Uterus (tissue), 4 donors: ENCODE measurements around the gene JHY. TPM values are rescaled to one million over a fixed set of nuclear protein-coding genes. Genes with fewer than 3 reads are reported as not detected.

Experiments
- DNase-seq, 2 donors: peaks; one replicate each; pipeline ENCODE4 v3.0.0-alpha.2; 2019 to 2020
- H3K27ac ChIP-seq, 2 donors: fragments of 200-600 bp; sonication (generic); 1 replicate in 1 of 2; 2 replicates in 1 of 2; pipeline ENCODE4 v1.5.1; 2016 to 2018
- H3K27me3 ChIP-seq, 2 donors: fragments of 200-600 bp; sonication (generic); one replicate each; pipeline ENCODE4 v1.5.1; 2018 to 2019; ENCODE audit warnings: control low read depth in 1 of 2
- H3K36me3 ChIP-seq, 2 donors: fragments of 200-600 bp; sonication (generic); one replicate each; pipeline ENCODE4 v1.5.1; 2019; ENCODE audit warnings: control low read depth in 1 of 2
- H3K4me1 ChIP-seq, 2 donors: fragments of 200-600 bp; sonication (generic); one replicate each; pipeline ENCODE4 v1.5.1; 2018 to 2019; ENCODE audit warnings: control low read depth in 1 of 2
- H3K4me3 ChIP-seq, 2 donors: fragments of 200-600 bp; sonication (generic); 1 replicate in 1 of 2; 2 replicates in 1 of 2; pipeline ENCODE4 v1.5.1; 2018 to 2019; ENCODE audit warnings: mild to moderate bottlenecking in 1 of 2
- H3K9me3 ChIP-seq, 2 donors: fragments of 200-600 bp; sonication (generic); one replicate each; pipeline ENCODE4 v1.5.1; 2019; ENCODE audit warnings: control low read depth in 1 of 2
- POLR2A ChIP-seq, 2 donors: fragments of 450-650 bp; IDR thresholded peaks; one replicate each; pipeline ENCODE4 v1.6.1; 2016; ENCODE audit warnings: antibody characterized with exemption in 2 of 2, mild to moderate bottlenecking in 1 of 2, moderate library complexity in 1 of 2
- intact Hi-C: fragments of 100-400 bp; cut with DNase I; formaldehyde crosslinking; loops from one replicate; pipeline ENCODE4 v1.15.1; 2023; ENCODE audit warnings: low total_unique reads
- total RNA-seq, 4 donors: library from RNA; depleted of rRNA in 3 of 4; stranded (reverse); fragments of >200 nt in 3 of 4; gene quantifications; one replicate each; pipeline versions ENCODE4 v1.1.0 to v1.2.4, GENCODE V29; 2014 to 2023
- TF ChIP-seq, protein P1 (sequence below), 4 experiments: fragments of 200-600 bp in 2 of 4; fragments of 450-650 bp in 2 of 4; sonication (generic) in 2 of 4; IDR thresholded peaks; one replicate each; pipeline ENCODE4 v1.5.1; 2016 to 2019; ENCODE audit warnings: antibody characterized with exemption in 4 of 4, mild to moderate bottlenecking in 2 of 4, moderate library complexity in 1 of 4
- donor health status: DM: yes; HTN: yes; CAD: no.

Gene JHY
- total RNA-seq, 4 donors from 2014 or later, result 0.88 to 9.0 (median 3.3) TPM

DNA sequence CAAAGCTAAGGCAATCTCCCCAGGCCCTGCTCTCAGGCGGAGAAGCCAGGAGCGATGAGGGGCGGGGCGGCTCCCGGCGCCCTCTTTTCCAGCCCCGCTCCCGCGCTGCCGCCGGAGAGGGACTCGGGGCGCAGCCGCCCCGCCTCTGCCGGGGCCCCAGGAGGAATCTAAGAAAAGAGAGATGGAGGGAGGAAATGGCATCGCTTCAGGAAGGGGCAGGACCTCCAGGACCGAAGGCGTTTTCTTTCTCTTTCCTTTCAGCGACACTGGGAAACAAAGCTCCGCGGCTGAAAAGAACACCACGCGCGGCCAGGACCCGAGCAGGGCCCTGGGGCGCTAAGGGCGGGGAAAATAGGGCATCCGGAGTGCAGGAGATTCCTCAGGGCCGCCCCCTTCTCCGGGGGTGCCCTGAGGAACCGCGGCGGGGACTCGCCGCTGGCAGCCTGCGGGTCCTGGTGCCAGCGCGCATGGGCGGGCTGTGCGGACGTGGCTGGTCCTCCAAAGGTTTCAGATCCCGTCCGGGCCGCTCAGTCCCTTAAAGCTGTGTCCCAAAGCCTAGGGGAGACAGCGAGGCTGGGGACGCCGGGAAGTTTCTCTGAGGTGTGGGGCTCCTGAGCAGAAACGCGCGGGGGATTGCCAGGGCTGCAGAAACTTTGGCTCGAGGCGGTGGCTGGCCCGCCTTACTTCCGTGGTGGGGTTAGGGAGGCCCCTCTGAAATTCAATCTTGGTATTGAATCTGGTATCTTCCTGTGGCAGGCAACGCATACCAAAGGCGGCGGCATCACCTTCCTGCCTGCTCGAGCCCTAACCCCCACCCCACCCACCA lies 101.8 kb downstream of the JHY start:
- no peak for TF ChIP-seq POLR2A (IDR thresholded peaks at IDR 0.05)
- TF ChIP-seq, protein P1, sequence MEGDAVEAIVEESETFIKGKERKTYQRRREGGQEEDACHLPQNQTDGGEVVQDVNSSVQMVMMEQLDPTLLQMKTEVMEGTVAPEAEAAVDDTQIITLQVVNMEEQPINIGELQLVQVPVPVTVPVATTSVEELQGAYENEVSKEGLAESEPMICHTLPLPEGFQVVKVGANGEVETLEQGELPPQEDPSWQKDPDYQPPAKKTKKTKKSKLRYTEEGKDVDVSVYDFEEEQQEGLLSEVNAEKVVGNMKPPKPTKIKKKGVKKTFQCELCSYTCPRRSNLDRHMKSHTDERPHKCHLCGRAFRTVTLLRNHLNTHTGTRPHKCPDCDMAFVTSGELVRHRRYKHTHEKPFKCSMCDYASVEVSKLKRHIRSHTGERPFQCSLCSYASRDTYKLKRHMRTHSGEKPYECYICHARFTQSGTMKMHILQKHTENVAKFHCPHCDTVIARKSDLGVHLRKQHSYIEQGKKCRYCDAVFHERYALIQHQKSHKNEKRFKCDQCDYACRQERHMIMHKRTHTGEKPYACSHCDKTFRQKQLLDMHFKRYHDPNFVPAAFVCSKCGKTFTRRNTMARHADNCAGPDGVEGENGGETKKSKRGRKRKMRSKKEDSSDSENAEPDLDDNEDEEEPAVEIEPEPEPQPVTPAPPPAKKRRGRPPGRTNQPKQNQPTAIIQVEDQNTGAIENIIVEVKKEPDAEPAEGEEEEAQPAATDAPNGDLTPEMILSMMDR (IDR thresholded peaks at IDR 0.05), result no peak
- Histone ChIP-seq H3K4me1 (no peaks in the 10 kb centered on the region), H3K27me3 (peaks cover 8 to 73% of the 10 kb centered on the region in 2 donors), H3K27ac (no peak overlapping the region), H3K4me3 (peak overlapping the region; percentile 30 to 47), H3K36me3 (no peaks in the 10 kb centered on the region), H3K9me3 (no peaks in the 10 kb centered on the region)
- intact Hi-C loops, result no loop called here
- no peak for DNase-seq

DNA sequence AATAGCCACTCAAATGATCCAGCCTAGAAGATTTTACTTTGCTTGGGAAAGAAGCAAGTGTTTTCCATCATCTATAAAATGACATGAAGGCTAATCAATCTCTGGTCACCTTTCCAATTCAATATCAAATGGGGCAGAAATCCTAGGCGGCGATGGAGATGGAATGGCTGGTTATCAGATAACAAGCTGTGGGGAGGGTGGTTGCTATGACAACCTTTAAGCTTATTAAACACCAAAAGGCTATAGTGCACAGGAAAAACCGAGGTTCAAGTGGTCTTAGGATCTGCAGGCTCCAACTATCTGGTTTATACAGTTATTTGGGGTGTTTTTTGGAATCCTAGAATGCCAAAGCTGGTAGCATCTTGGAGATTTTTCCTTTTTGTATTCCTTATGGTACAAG lies 113.0 kb downstream of the JHY start:
- no peaks in the 10 kb centered on the region for H3K9me3 ChIP-seq
- no peak overlapping the region for H3K27ac ChIP-seq
- no peak overlapping the region for H3K4me3 ChIP-seq
- no peaks in the 10 kb centered on the region for H3K36me3 ChIP-seq
- no peak for DNase-seq
- H3K27me3 ChIP-seq, result no peaks in the 10 kb centered on the region
- H3K4me1 ChIP-seq, result no peaks in the 10 kb centered on the region
- no peak for TF ChIP-seq POLR2A (IDR thresholded peaks at IDR 0.05)
- TF ChIP-seq, protein P1 (IDR thresholded peaks at IDR 0.05), result no peak
- intact Hi-C loops, result no loop called here

DNA sequence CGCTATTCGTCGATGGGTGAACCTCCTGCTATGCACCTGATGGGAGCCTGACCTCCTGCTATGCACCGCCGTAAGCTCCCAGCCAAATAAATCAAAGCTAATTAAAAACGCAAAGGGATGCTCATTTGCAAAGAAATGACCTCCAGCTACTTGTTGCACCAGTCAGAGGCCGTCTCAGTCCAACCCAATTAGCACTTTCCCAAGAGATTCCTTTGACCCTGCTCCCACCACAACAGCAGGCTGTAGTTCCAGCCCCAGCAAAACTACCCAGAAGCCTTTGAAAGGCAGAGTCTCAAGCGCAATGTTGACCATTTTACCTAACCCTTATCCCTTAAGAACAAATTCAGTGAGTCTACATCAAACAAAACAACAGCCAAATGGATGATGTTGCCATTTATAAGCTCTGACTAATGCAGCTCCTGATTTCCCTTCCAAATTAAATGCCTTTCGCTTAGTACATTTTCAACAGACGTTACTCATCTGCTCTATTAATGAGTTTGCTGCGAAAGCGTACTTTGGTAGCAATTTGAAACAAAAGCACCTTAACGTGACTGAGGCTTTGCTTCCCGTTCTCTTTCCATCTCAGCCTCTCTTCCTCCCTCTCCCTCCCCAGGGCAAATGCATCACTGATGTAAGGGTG lies 116.3 kb downstream of the JHY start:
- no peak overlapping the region for H3K27ac ChIP-seq
- intact Hi-C loops, result no loop called here
- TF ChIP-seq, protein P1 (IDR thresholded peaks at IDR 0.05), result no peak
- TF ChIP-seq POLR2A (IDR thresholded peaks at IDR 0.05), result no peak
- no peaks in the 10 kb centered on the region for H3K27me3 ChIP-seq
- no peak overlapping the region for H3K4me3 ChIP-seq
- no peak for DNase-seq
- no peaks in the 10 kb centered on the region for H3K9me3 ChIP-seq
- H3K36me3 ChIP-seq, result no peaks in the 10 kb centered on the region
- H3K4me1 ChIP-seq, result no peaks in the 10 kb centered on the region

DNA sequence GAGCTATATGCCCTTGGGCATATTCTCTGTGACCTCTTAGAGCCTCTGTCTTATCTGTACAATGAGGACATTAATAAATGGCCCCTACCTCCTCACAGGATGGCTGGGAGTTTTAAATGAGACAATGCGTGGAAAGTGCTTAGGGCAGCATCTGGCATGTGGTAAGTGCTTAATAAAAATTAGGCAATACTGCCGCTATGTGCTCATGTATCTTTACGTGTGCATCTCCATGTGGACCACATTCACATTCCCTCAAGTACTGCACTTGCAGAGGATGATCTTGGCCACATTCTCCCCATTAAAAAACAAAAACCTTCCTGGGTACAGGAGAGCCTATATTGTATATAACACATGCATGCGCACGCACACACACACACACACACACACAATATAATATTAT lies 118.2 kb downstream of the JHY start:
- no peaks in the 10 kb centered on the region for H3K9me3 ChIP-seq
- no peak overlapping the region for H3K4me3 ChIP-seq
- H3K27ac ChIP-seq, result no peak overlapping the region
- H3K36me3 ChIP-seq, result no peaks in the 10 kb centered on the region
- no peak for DNase-seq
- H3K27me3 ChIP-seq, result no peaks in the 10 kb centered on the region
- intact Hi-C loops, result no loop called here
- no peak for TF ChIP-seq POLR2A (IDR thresholded peaks at IDR 0.05)
- TF ChIP-seq, protein P1 (IDR thresholded peaks at IDR 0.05), result no peak
- no peaks in the 10 kb centered on the region for H3K4me1 ChIP-seq

DNA sequence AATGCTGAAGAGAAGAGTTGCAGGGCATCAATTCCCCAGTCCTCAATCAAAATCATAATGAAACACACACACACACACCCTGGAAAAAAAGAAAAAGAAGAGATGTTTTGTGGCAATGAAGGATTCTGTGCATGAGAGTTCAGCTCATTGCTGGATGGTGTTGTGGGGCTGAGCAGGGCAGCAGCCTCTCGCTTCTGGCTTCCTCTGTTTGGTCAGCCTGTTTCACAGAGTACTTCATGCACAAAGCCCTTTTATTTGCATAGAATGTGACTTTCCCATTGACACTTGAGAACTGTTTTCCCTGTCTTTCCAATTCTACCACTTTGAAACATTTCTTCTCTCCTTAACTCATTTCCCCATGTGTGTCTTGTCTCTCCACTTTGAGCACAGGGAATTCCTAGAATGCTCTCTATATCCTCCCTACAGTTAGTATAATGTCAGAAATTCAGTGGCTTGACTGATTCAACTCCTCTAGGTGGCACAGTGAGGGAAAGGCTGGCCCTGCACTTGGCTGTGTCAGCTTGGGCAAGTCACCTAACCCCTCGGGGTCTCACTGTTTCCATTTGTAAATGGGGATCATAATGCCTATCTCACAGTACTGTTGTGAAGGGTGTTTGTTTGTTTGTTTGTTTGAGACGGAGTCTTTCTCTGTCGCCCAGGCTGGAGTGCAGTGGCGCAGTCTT lies 124.4 kb downstream of the JHY start:
- H3K27me3 ChIP-seq, result no peaks in the 10 kb centered on the region
- no peaks in the 10 kb centered on the region for H3K4me1 ChIP-seq
- no peaks in the 10 kb centered on the region for H3K9me3 ChIP-seq
- no peak overlapping the region for H3K4me3 ChIP-seq
- intact Hi-C loops, result no loop called here
- TF ChIP-seq POLR2A (IDR thresholded peaks at IDR 0.05), result no peak
- TF ChIP-seq, protein P1 (IDR thresholded peaks at IDR 0.05), result no peak
- H3K36me3 ChIP-seq, result no peaks in the 10 kb centered on the region
- no peak overlapping the region for H3K27ac ChIP-seq
- DNase-seq, result no peak
